ENCODE data around the gene TCERG1. TPM values are rescaled to one million over a fixed set of nuclear protein-coding genes. Genes with fewer than 3 reads are reported as not detected.
"Not testable (repeated sequence)": the region's sequence is repeated elsewhere in the genome, so short reads cannot be mapped to it uniquely, and the experiment has no call there.

The TCERG1 gene
- total and polyA plus RNA-seq, 5 donors from 2014 or later: 28.2 to 86.9 (median 30.5) TPM

DNA sequence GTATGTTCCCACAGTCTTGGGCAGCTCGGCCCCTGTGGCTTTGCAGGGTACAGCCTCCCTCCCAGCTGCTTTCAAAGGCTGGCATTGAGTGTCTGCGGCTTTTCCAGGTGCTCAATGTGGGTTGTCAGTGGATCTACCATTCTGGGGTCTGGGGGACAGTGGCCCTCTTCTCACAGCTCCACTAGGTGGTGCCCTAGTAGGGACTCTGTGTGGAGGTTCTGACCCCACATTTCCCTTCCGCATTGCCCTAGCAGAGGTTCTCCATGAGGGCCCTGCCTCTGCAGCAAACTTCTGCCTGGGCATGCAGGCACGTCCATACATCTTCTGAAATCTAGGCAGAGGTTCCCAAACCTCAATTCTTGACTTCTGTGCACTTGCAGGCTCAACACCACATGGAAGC lies 109.8 kb downstream of the TCERG1 start:
- H3K4me1 ChIP-seq (ENCODE audit: control insufficient read depth, insufficient read depth, low read length, poor library complexity, severe bottlenecking); H3K27me3 ChIP-seq (ENCODE audit: control insufficient read depth, insufficient read depth, low read length); H3K4me3 Mint-ChIP-seq; H3K27ac Mint-ChIP-seq; H3K36me3 Mint-ChIP-seq; H3K4me3 ChIP-seq (ENCODE audit: low read depth, low read length); H3K36me3 ChIP-seq (ENCODE audit: control insufficient read depth, insufficient read depth, low read length); H3K4me1 Mint-ChIP-seq; ATAC-seq (ENCODE audit: low read depth in 2 of 2); H3K9me3 Mint-ChIP-seq; H3K9me3 ChIP-seq (ENCODE audit: control insufficient read depth in 2 of 2, low read length in 2 of 2); H3K27ac ChIP-seq (ENCODE audit: insufficient read depth, low read length, poor library complexity, severe bottlenecking); DNase-seq: not testable (repeated sequence)
- peaks cover 16% of the 10 kb centered on the region for H3K27me3 Mint-ChIP-seq

DNA sequence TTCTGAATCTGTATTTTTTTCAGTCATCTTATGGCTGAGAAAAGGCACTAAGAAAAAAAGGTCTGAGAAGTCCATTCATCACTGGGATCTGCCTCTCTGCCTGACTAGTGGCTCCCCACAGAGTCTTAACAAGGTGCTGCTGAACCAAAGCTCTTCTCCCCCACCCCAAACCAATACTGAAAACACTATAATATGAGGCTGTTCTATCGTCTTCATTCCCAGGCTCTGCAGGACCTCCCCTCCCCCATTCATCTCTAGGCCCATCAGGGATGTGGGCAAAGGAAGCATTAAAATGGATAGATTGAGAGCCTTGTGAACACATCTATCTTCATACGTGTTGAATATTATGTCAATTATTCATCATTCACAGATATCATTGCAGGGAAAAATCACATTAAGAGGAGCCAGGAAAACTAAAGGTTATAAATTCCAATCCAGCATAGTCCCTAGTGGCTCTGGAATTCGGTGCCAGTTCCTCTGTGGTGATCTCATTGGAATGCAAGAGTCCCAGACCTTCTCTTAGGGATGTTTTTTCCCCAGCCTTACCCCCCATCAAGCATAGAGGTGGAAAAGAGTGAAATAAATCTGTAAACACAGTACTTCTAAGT lies 113.2 kb downstream of the TCERG1 start:
- Histone ChIP-seq H3K27ac (ENCODE audit: insufficient read depth, low read length, poor library complexity, severe bottlenecking) (no peak overlapping the region), H3K36me3 (ENCODE audit: control insufficient read depth, insufficient read depth, low read length) (no peaks in the 10 kb centered on the region), H3K4me3 (ENCODE audit: low read depth, low read length) (no peak overlapping the region), H3K27me3 (ENCODE audit: control insufficient read depth, insufficient read depth, low read length) (peaks cover 4% of the 10 kb centered on the region), H3K4me1 (ENCODE audit: control insufficient read depth, insufficient read depth, low read length, poor library complexity, severe bottlenecking) (no peaks in the 10 kb centered on the region), H3K9me3 (ENCODE audit: control insufficient read depth in 2 of 2, low read length in 2 of 2) (no peaks in the 10 kb centered on the region)
- ATAC-seq (ENCODE audit: low read depth in 2 of 2) (no peak), DNase-seq (no peak)
- Mint-ChIP-seq H3K36me3 (no peaks in the 10 kb centered on the region), H3K27ac (no peak overlapping the region), H3K27me3 (peaks cover 6% of the 10 kb centered on the region), H3K9me3 (no peaks in the 10 kb centered on the region), H3K4me1 (no peaks in the 10 kb centered on the region), H3K4me3 (no peak overlapping the region)

Other genes starting within 250 kb of the TCERG1 start
- 34.8 TPM for gene RBM27, start 243.7 kb upstream of the TCERG1 start, total RNA-seq
- gene RBM27, start 243.7 kb upstream of the TCERG1 start, polyA plus RNA-seq: 1 to 10 TPM; 5.8 to 7.4 (median 6.6) TPM
- gene POU4F3, start 108.5 kb upstream of the TCERG1 start, total RNA-seq: 0.30 TPM
- gene POU4F3, start 108.5 kb upstream of the TCERG1 start, polyA plus RNA-seq: not detected
- gene GPR151, start 68.9 kb downstream of the TCERG1 start, total RNA-seq: not detected
- gene GPR151, start 68.9 kb downstream of the TCERG1 start, polyA plus RNA-seq: under 1 TPM in 1 of 4 donors, not detected in 3; 0.13 TPM

Measured in CD4-positive, CD25-positive, alpha-beta regulatory T cell (primary cell).